Activated naive CD4-positive, alpha-beta T cell treated with anti-CD3 and anti-CD28 coated beads, Interleukin-2, amount 50 U/mL, for 72 hours (primary cell): ENCODE measurements around the gene RASGRF2. TPM values are rescaled to one million over a fixed set of nuclear protein-coding genes. Genes with fewer than 3 reads are reported as not detected.
"Not testable (repeated sequence)": the region's sequence is repeated elsewhere in the genome, so short reads cannot be mapped to it uniquely, and the experiment has no call there.

ENCODE experiments used
- ATAC-seq, 2 donors: fragments of 150-1000 bp; cut with Tn5 transposase; 2 replicates each; pipeline ENCODE4 v1.10.0; 2021; ENCODE audit warnings: mild to moderate bottlenecking in 2 of 2, moderate library complexity in 2 of 2
- DNase-seq, 2 donors: peaks; one replicate each; pipeline ENCODE4 v3.0.0; 2021 to 2022; ENCODE audit warnings: low spot score in 2 of 2
- H3K27ac Mint-ChIP-seq, 2 donors: one replicate each; pipeline ENCODE4 v1.8.0; 2022; ENCODE audit warnings: mild to moderate bottlenecking in 2 of 2, mixed read lengths in 2 of 2
- H3K36me3 Mint-ChIP-seq, 2 donors: one replicate each; pipeline ENCODE4 v1.8.0; 2022; ENCODE audit warnings: mixed read lengths in 2 of 2
- H3K9me3 Mint-ChIP-seq, 2 donors: one replicate each; pipeline ENCODE4 v1.8.0; 2022; ENCODE audit warnings: mixed read lengths in 2 of 2
- total RNA-seq, 2 donors: library from RNA; stranded (reverse); gene quantifications; one replicate each; pipeline ENCODE4 v1.2.3, GENCODE V29; 2022

RASGRF2 gene
- total RNA-seq, 2 donors from 2014 or later = 13.4 to 14.5 TPM

- H3K27ac Mint-ChIP-seq = no peak overlapping the region
- H3K36me3 Mint-ChIP-seq = peaks cover 0 to 12% of the 10 kb centered on the region in 2 donors
- DNase-seq (no peak), ATAC-seq (no peak)
- H3K9me3 Mint-ChIP-seq = peaks cover 0 to 5% of the 10 kb centered on the region in 2 donors
These were observed 289.8 kb downstream of the RASGRF2 start for GRCh38 chr5:81250004-81250403.

- DNase-seq (no peak), ATAC-seq (no peak)
- no peak overlapping the region for H3K27ac Mint-ChIP-seq
- peaks cover 0 to 5% of the 10 kb centered on the region in 2 donors for H3K9me3 Mint-ChIP-seq
- H3K36me3 Mint-ChIP-seq = peaks cover 0 to 12% of the 10 kb centered on the region in 2 donors
These were observed 291.8 kb downstream of the RASGRF2 start for GRCh38 chr5:81251922-81252321.

- ATAC-seq (no peak), DNase-seq (no peak)
- H3K36me3 Mint-ChIP-seq = peaks cover 0 to 12% of the 10 kb centered on the region in 2 donors
- no peak overlapping the region for H3K27ac Mint-ChIP-seq
- peaks cover 0 to 5% of the 10 kb centered on the region in 2 donors for H3K9me3 Mint-ChIP-seq
These were observed 292.7 kb downstream of the RASGRF2 start for GRCh38 chr5:81252904-81253303.

- peaks cover 0 to 5% of the 10 kb centered on the region in 2 donors for H3K9me3 Mint-ChIP-seq
- DNase-seq (no peak), ATAC-seq (no peak)
- no peak overlapping the region for H3K27ac Mint-ChIP-seq
- peaks cover 0 to 12% of the 10 kb centered on the region in 2 donors for H3K36me3 Mint-ChIP-seq
These were observed 293.7 kb downstream of the RASGRF2 start for GRCh38 chr5:81253875-81254274.

GRCh38 chr5:81254886-81255559 is 294.9 kb downstream of the RASGRF2 start:
- DNase-seq = no peak
- no peak for ATAC-seq
- Mint-ChIP-seq H3K36me3 (peaks cover 6 to 16% of the 10 kb centered on the region in 2 donors), H3K27ac (no peak overlapping the region), H3K9me3 (peaks cover 3 to 5% of the 10 kb centered on the region in 2 donors)

GRCh38 chr5:81256766-81257165 is 296.6 kb downstream of the RASGRF2 start:
- H3K36me3 Mint-ChIP-seq = peaks cover 18 to 24% of the 10 kb centered on the region in 2 donors

GRCh38 chr5:81262796-81263195 is 302.6 kb downstream of the RASGRF2 start:
- not testable (repeated sequence) for DNase-seq, H3K27ac Mint-ChIP-seq, ATAC-seq
- Mint-ChIP-seq H3K36me3 (peaks cover 30 to 36% of the 10 kb centered on the region in 2 donors), H3K9me3 (peaks cover 6 to 10% of the 10 kb centered on the region in 2 donors)

More at GRCh38 chr5:81256766-81257165, 296.6 kb downstream of the RASGRF2 start:
- DNase-seq = no peak
- Mint-ChIP-seq H3K27ac (no peak overlapping the region), H3K9me3 (peaks cover 6 to 10% of the 10 kb centered on the region in 2 donors)
- ATAC-seq = no peak

- ATAC-seq (peak in 1 of 2 donors; percentile 34), DNase-seq (no peak)
- peaks cover 2 to 11% of the 10 kb centered on the region in 2 donors for H3K9me3 Mint-ChIP-seq
- peaks cover 23 to 28% of the 10 kb centered on the region in 2 donors for H3K36me3 Mint-ChIP-seq
- H3K27ac Mint-ChIP-seq = no peak overlapping the region
These were observed 304.9 kb downstream of the RASGRF2 start for GRCh38 chr5:81265101-81265500.

- Mint-ChIP-seq H3K27ac (no peak overlapping the region), H3K36me3 (peaks cover 32 to 35% of the 10 kb centered on the region in 2 donors), H3K9me3 (peaks cover 10 to 21% of the 10 kb centered on the region in 2 donors)
- peak in 1 of 2 donors; percentile 53 for ATAC-seq
- no peak for DNase-seq
These were observed 308.5 kb downstream of the RASGRF2 start for GRCh38 chr5:81268521-81269196.

GRCh38 chr5:81269751-81270393 is 309.7 kb downstream of the RASGRF2 start:
- peak overlapping the region in 1 of 2 donors; percentile 43 for H3K27ac Mint-ChIP-seq
- DNase-seq (no peak), ATAC-seq (no peak)

GRCh38 chr5:81270394-81271027 is 310.3 kb downstream of the RASGRF2 start:
- Mint-ChIP-seq H3K27ac (peak overlapping the region in 1 of 2 donors; percentile 9), H3K9me3 (peaks cover 20 to 39% of the 10 kb centered on the region in 2 donors), H3K36me3 (peaks cover 48 to 53% of the 10 kb centered on the region in 2 donors)
- not testable (repeated sequence) for ATAC-seq, DNase-seq

More at GRCh38 chr5:81269751-81270393, 309.7 kb downstream of the RASGRF2 start:
- Mint-ChIP-seq H3K9me3 (peaks cover 15 to 34% of the 10 kb centered on the region in 2 donors), H3K36me3 (peaks cover 42 to 47% of the 10 kb centered on the region in 2 donors)
